Smooth muscle cell (in vitro differentiated cells): ENCODE measurements around the gene ADAM15. TPM values are rescaled to one million over a fixed set of nuclear protein-coding genes. Genes with fewer than 3 reads are reported as not detected.

Experiments
- DNase-seq: peaks from one replicate; lab custom pipeline; 2025; ENCODE audit not compliant: unreplicated experiment; lab: John Stamatoyannopoulos, UW
- H2AFZ ChIP-seq: fragments of 200-600 bp; sonication (generic); 2 replicates; pipeline ENCODE4 v1.6.0; 2016; ENCODE audit warnings: antibody characterized with exemption, low read depth, mild to moderate bottlenecking
- H3F3A ChIP-seq: fragments of 200-600 bp; sonication (generic); 2 replicates; pipeline ENCODE4 v1.6.0; 2017; ENCODE audit warnings: antibody characterized with exemption, low read depth
- H3K27ac ChIP-seq: fragments of 200-600 bp; sonication (generic); 2 replicates; pipeline ENCODE4 v1.5.1; 2016; ENCODE audit warnings: low read depth, mild to moderate bottlenecking
- H3K27me3 ChIP-seq: fragments of 200-600 bp; sonication (generic); 2 replicates; pipeline ENCODE4 v1.6.1; 2016; ENCODE audit warnings: low read depth, mild to moderate bottlenecking
- H3K36me3 ChIP-seq: fragments of 200-600 bp; sonication (generic); 2 replicates; pipeline ENCODE4 v1.5.1; 2016; ENCODE audit warnings: low read depth
- H3K4me1 ChIP-seq: fragments of 200-600 bp; sonication (generic); 2 replicates; pipeline ENCODE4 v1.5.1; 2016; ENCODE audit warnings: low read depth
- H3K4me2 ChIP-seq: fragments of 200-600 bp; sonication (generic); 2 replicates; pipeline ENCODE4 v1.6.0; 2016; ENCODE audit warnings: mild to moderate bottlenecking
- H3K4me3 ChIP-seq: fragments of 200-600 bp; sonication (generic); 2 replicates; pipeline ENCODE4 v1.5.1; 2016; ENCODE audit warnings: mild to moderate bottlenecking
- H3K79me2 ChIP-seq: fragments of 200-600 bp; sonication (generic); 2 replicates; pipeline ENCODE4 v1.6.0; 2016; ENCODE audit warnings: low read depth, mild to moderate bottlenecking
- H3K9ac ChIP-seq: fragments of 200-600 bp; sonication (generic); 2 replicates; pipeline ENCODE4 v1.6.0; 2016; ENCODE audit warnings: low read depth
- H3K9me3 ChIP-seq: fragments of 200-600 bp; sonication (generic); replicated peaks from 2 replicates; pipeline ENCODE4 v1.5.1; 2016; ENCODE audit warnings: low read depth
- H4K20me1 ChIP-seq: fragments of 200-600 bp; sonication (generic); 2 replicates; pipeline ENCODE4 v1.6.0; 2016; ENCODE audit warnings: low read depth
- WGBS: methylation state at CpG from one replicate; pipeline ENCODE4 v1.1.7; 2016; ENCODE audit warnings: low lambda C conversion rate; 5-methylcytosine and 5-hydroxymethylcytosine counted together
- polyA plus RNA-seq: library from polyadenylated mRNA; unstranded; fragments of >200 nt; fragmentation: Nextera tagmentation; extraction: Ambion mirVana; gene quantifications from 2 replicates; pipeline ENCODE4 v1.2.1, GENCODE V29; 2016
- total RNA-seq: library from RNA; depleted of rRNA; stranded (reverse); fragments of >200 nt; gene quantifications from 2 replicates; pipeline ENCODE4 v1.2.3, GENCODE V29; 2014
- TF ChIP-seq, protein P1 (sequence below): fragments of 200-600 bp; sonication (generic); IDR thresholded peaks from 2 replicates; pipeline ENCODE4 v1.5.1; 2017; ENCODE audit warnings: borderline replicate concordance, mild to moderate bottlenecking, antibody characterized with exemption; ENCODE audit not compliant: insufficient read depth, poor library complexity, severe bottlenecking

ADAM15 gene
- total and polyA plus RNA-seq, 2 experiments from 2014 or later, result 41.2 to 45.4 TPM

DNA sequence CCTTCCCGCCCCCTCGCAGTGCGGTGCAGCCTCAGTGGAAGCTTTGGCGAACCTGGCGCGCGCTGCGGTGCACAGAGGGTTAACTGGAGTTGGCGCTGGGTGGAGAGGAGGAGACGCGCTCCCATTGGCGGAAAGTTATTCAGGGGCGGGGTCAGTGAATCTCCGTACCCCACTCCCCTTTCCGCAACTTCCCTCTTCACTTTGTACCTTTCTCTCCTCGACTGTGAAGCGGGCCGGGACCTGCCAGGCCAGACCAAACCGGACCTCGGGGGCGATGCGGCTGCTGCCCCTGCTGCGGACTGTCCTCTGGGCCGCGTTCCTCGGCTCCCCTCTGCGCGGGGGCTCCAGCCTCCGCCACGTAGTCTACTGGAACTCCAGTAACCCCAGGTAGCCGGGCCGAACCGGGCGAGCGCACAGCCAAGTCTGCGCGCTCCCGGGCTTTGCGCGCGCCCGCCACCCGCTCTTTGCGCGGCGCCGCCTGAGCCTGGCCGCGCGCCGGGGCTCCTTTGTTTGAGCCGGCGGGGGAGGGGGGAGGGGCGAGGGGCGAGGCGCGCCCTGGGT is 12.5 kb downstream of the ADAM15 start, which contains the start of gene EFNA4:
Gene EFNA4 (plus strand): TSS at position 191 of the 561 bp plus-strand sequence. CDS start 84 bp downstream, at position 275.
- peak within 1 kb of the TSS; percentile 99 for H3K4me3 ChIP-seq
- H2AFZ ChIP-seq, result peak within 1 kb of the TSS; percentile 86
- no peaks in the 10 kb centered on the region for H3K27me3 ChIP-seq
- H4K20me1 ChIP-seq, result peaks cover 29% of the 10 kb centered on the region
- H3K9me3 ChIP-seq, result no peaks in the 10 kb centered on the region
- H3K4me2 ChIP-seq, result peak within 1 kb of the TSS; percentile 99
- H3K79me2 ChIP-seq, result peaks cover 12% of the 10 kb centered on the region
- H3K36me3 ChIP-seq, result no peaks in the 10 kb centered on the region
- 1% methylated on average over 45 of the region's 57 CpGs for WGBS
- peaks cover 21% of the 10 kb centered on the region for H3K4me1 ChIP-seq
- H3K27ac ChIP-seq, result peak within 1 kb of the TSS; percentile 66
- TF ChIP-seq, protein P1, sequence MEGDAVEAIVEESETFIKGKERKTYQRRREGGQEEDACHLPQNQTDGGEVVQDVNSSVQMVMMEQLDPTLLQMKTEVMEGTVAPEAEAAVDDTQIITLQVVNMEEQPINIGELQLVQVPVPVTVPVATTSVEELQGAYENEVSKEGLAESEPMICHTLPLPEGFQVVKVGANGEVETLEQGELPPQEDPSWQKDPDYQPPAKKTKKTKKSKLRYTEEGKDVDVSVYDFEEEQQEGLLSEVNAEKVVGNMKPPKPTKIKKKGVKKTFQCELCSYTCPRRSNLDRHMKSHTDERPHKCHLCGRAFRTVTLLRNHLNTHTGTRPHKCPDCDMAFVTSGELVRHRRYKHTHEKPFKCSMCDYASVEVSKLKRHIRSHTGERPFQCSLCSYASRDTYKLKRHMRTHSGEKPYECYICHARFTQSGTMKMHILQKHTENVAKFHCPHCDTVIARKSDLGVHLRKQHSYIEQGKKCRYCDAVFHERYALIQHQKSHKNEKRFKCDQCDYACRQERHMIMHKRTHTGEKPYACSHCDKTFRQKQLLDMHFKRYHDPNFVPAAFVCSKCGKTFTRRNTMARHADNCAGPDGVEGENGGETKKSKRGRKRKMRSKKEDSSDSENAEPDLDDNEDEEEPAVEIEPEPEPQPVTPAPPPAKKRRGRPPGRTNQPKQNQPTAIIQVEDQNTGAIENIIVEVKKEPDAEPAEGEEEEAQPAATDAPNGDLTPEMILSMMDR, result no peak
- DNase-seq, result peak; percentile 30
- no peaks in the 10 kb centered on the region for H3F3A ChIP-seq
- H3K9ac ChIP-seq, result peak within 1 kb of the TSS; percentile 90

DNA sequence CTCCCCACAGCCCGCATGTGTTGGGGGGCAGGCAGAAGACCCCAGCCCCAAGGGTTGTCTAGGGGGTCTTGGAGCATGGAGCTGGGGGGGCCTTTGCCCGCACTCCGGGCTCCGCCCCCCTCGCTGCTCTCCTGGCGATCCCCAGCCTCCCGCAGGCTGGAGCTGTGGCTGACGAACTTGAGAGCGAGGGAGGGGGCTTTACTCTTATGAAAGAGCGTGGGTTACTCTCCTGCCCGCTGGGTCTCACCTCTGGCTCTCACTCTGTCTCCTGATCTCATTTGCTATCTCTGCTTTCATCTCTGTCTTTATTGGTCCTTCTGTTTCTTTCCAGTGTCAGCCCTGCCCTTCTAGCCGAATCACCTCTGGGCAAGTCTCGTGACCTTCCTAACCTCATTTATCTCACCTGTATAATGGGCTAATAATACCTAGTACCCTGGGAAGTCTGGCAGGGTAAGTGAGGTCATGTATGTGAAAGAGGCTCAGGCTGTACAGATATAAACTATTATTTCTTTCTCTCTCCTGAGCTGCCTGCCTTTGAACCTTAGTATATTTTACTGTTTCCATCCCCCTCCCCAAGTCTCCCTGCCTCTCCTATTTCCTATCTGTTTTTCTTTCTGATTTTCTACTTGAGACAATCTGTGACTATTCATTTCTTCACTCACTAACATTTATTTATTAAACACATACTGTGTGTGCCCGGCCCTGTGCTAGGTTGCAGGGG is 13.2 kb downstream of the ADAM15 start:
- H2AFZ ChIP-seq, result peak overlapping the region; percentile 86
- TF ChIP-seq, protein P1, result no peak

DNA sequence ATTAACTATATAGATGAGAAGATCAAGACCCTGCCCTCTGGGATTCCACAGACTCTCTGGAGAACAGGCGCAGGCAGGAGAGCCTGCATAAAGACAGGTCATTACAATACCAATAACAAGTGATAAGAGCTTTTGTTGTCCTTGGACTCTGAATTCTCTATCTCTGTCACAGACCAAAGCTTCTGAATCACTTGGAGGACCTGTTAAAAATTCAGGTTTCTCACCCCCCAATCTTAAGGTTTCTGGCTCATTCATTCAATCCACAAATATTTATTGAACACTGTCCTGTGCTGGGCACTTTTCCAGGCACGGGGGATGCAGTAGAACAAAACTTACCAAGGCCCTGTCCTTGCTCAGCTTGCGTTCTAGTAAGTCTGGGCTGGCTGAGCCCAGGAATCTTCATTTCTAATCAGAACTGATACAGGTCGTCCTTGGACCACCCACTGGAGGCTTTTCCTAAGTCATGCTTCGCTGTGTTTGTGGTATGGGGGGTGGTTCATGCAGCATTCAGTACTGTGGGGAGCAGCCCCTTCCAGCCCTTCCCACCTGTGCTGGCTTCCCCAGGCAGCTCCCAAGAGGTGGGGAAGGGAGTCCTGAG is 13.8 kb downstream of the ADAM15 start:
- Histone ChIP-seq H3K9ac (no peak overlapping the region), H3K36me3 (no peaks in the 10 kb centered on the region), H3K27ac (no peak overlapping the region), H4K20me1 (peaks cover 40% of the 10 kb centered on the region), H3K4me1 (peaks cover 21% of the 10 kb centered on the region), H3K4me2 (peak overlapping the region; percentile 99), H3K9me3 (no peaks in the 10 kb centered on the region), H3F3A (no peaks in the 10 kb centered on the region), H3K79me2 (peaks cover 12% of the 10 kb centered on the region), H2AFZ (no peak overlapping the region), H3K4me3 (peak overlapping the region; percentile 99), H3K27me3 (no peaks in the 10 kb centered on the region)
- DNase-seq, result no peak
- 61% methylated on average over 5 of the region's 5 CpGs for WGBS
- TF ChIP-seq, protein P1, result no peak

More for the DNA sequence above, 13.2 kb downstream of the ADAM15 start:
- Histone ChIP-seq H3K36me3 (no peaks in the 10 kb centered on the region), H3K27ac (no peak overlapping the region), H3K4me2 (peak overlapping the region; percentile 99), H3K9ac (peak overlapping the region; percentile 90), H3K27me3 (no peaks in the 10 kb centered on the region), H3F3A (no peaks in the 10 kb centered on the region), H4K20me1 (peaks cover 35% of the 10 kb centered on the region), H3K4me3 (peak overlapping the region; percentile 99), H3K4me1 (peaks cover 21% of the 10 kb centered on the region), H3K9me3 (no peaks in the 10 kb centered on the region), H3K79me2 (peaks cover 12% of the 10 kb centered on the region)
- 9% methylated on average over 10 of the region's 14 CpGs for WGBS
- no peak for DNase-seq
